DND-41 (cell line): ENCODE results near the gene CRYBG1.

Experiments
- ATAC-seq: fragments of 200-7000 bp; cut with Tn5 transposase; 3 replicates; pipeline ENCODE4 v1.9.1; 2021; ENCODE audit warnings: low read depth; ENCODE audit not compliant: insufficient read depth
- DNase-seq: peaks from one replicate; pipeline ENCODE4 v3.0.0-alpha.2; 2020
- H2AFZ ChIP-seq: 2 replicates; pipeline ENCODE4 v1.6.0; 2012; ENCODE audit warnings: low read depth, low read length
- H3K27ac ChIP-seq: 2 replicates; pipeline ENCODE4 v1.5.1; 2012; ENCODE audit warnings: low read length, inconsistent platforms
- H3K27me3 ChIP-seq: fragments of 200-600 bp; sonication (generic); 2 replicates; pipeline ENCODE4 v1.6.0; 2012; ENCODE audit warnings: low read length, mild to moderate bottlenecking, inconsistent platforms; ENCODE audit not compliant: insufficient read depth, poor library complexity
- H3K36me3 ChIP-seq: 2 replicates; pipeline ENCODE4 v1.5.1; 2012; ENCODE audit warnings: low read length, inconsistent platforms; ENCODE audit not compliant: insufficient read depth
- H3K4me1 ChIP-seq: 2 replicates; pipeline ENCODE4 v1.5.1; 2012; ENCODE audit warnings: mild to moderate bottlenecking, low read length; ENCODE audit not compliant: insufficient read depth
- H3K4me2 ChIP-seq: 2 replicates; pipeline ENCODE4 v1.6.0; 2012; ENCODE audit warnings: mild to moderate bottlenecking, moderate library complexity, low read length, inconsistent platforms; ENCODE audit not compliant: insufficient read depth
- H3K4me3 ChIP-seq, 2 experiments: fragments of 200-600 bp in 1 of 2; shearing (Covaris generic) in 1 of 2; 2 replicates each; pipeline ENCODE4 v1.5.1; 2012 to 2016; ENCODE audit warnings: inconsistent platforms in 2 of 2, low read length in 2 of 2, mild to moderate bottlenecking in 2 of 2, low read depth in 1 of 2, moderate library complexity in 1 of 2
- H3K79me2 ChIP-seq: 2 replicates; pipeline ENCODE4 v1.6.0; 2012; ENCODE audit warnings: low read length, inconsistent platforms; ENCODE audit not compliant: insufficient read depth
- H3K9ac ChIP-seq: 2 replicates; pipeline ENCODE4 v1.6.0; 2012; ENCODE audit warnings: low read depth, mild to moderate bottlenecking, inconsistent platforms, low read length, moderate library complexity
- H3K9me3 ChIP-seq: 2 replicates; pipeline ENCODE4 v1.5.1; 2012; ENCODE audit warnings: low read length, moderate library complexity, mild to moderate bottlenecking, inconsistent platforms; ENCODE audit not compliant: insufficient read depth, severe bottlenecking
- H4K20me1 ChIP-seq: 2 replicates; pipeline ENCODE4 v1.6.0; 2012; ENCODE audit warnings: low read length; ENCODE audit not compliant: insufficient read depth
- CTCF ChIP-seq: IDR thresholded peaks from 2 replicates; pipeline ENCODE4 v1.5.1; 2012; ENCODE audit warnings: borderline replicate concordance, low read length, moderate library complexity, mild to moderate bottlenecking; ENCODE audit not compliant: poor library complexity, severe bottlenecking; ENCODE audit errors: extremely low read depth
- EZH2 ChIP-seq: IDR thresholded peaks from 3 replicates; pipeline ENCODE4 v1.6.1; 2012; ENCODE audit warnings: borderline replicate concordance, low read depth, mild to moderate bottlenecking, moderate library complexity, low read length, inconsistent platforms; ENCODE audit not compliant: severe bottlenecking

Gene CRYBG1

GRCh38 chr6:106486236-106486635 lies 125.7 kb downstream of the CRYBG1 start:
- no peaks in the 10 kb centered on the region for H3K4me1 ChIP-seq
- no peaks in the 10 kb centered on the region for H3K79me2 ChIP-seq
- H3K36me3 ChIP-seq, result no peaks in the 10 kb centered on the region
- no peaks in the 10 kb centered on the region for H3K9me3 ChIP-seq
- H3K4me3 ChIP-seq, result no peak overlapping the region
- ATAC-seq (no peak), DNase-seq (no peak)
- H3K4me2 ChIP-seq, result no peak overlapping the region
- H2AFZ ChIP-seq, result no peak overlapping the region
- H3K27ac ChIP-seq, result no peak overlapping the region
- no peak overlapping the region for H3K9ac ChIP-seq
- no peak for TF ChIP-seq CTCF
- no peak for TF ChIP-seq EZH2
- no peaks in the 10 kb centered on the region for H3K27me3 ChIP-seq
- no peaks in the 10 kb centered on the region for H4K20me1 ChIP-seq

- no peaks in the 10 kb centered on the region for H3K4me1 ChIP-seq
- H3K27ac ChIP-seq, result no peak overlapping the region
- no peaks in the 10 kb centered on the region for H3K9me3 ChIP-seq
- H3K4me2 ChIP-seq, result no peak overlapping the region
- ATAC-seq (no peak), DNase-seq (no peak)
- H3K79me2 ChIP-seq, result no peaks in the 10 kb centered on the region
- H3K4me3 ChIP-seq, result no peak overlapping the region
- no peaks in the 10 kb centered on the region for H3K36me3 ChIP-seq
- H3K9ac ChIP-seq, result no peak overlapping the region
- H3K27me3 ChIP-seq, result no peaks in the 10 kb centered on the region
- no peaks in the 10 kb centered on the region for H4K20me1 ChIP-seq
- H2AFZ ChIP-seq, result no peak overlapping the region
- TF ChIP-seq CTCF (no peak), EZH2 (no peak)
These were observed 128.2 kb downstream of the CRYBG1 start for GRCh38 chr6:106488494-106489370.

- no peaks in the 10 kb centered on the region for H3K36me3 ChIP-seq
- no peaks in the 10 kb centered on the region for H4K20me1 ChIP-seq
- no peaks in the 10 kb centered on the region for H3K9me3 ChIP-seq
- no peak for TF ChIP-seq CTCF
- no peak for TF ChIP-seq EZH2
- ATAC-seq, result no peak
- no peak overlapping the region for H3K9ac ChIP-seq
- no peak overlapping the region for H3K4me2 ChIP-seq
- H3K27me3 ChIP-seq, result no peaks in the 10 kb centered on the region
- H3K79me2 ChIP-seq, result no peaks in the 10 kb centered on the region
- no peak overlapping the region for H2AFZ ChIP-seq
- no peak overlapping the region for H3K4me3 ChIP-seq
- no peaks in the 10 kb centered on the region for H3K4me1 ChIP-seq
- no peak overlapping the region for H3K27ac ChIP-seq
- DNase-seq, result no peak
These were observed 129.5 kb downstream of the CRYBG1 start for GRCh38 chr6:106490030-106490429.
